ENCODE results near the gene BIRC2.

The BIRC2 gene

DNA sequence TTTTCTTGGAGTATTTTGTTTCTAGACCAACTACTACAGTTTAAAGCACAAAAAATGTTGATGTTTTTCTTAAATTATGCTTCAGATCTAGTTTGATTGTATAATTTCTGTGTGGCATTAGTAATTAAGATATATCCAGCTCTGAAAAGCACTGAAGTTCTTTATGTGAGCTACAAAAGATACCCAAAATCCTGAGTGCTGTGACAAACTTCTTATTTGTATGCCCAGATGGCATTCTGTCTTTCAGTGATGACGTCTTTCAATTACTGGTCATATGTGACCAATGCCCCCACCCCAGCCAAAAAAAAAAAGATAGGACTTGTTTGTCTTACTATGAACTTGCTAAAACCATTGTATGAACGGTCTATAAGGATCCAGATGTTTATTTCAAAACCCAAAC, 51.3 kb downstream of the BIRC2 start:
- Histone ChIP-seq H3K9me3 (ENCODE audit: low read length) (no peaks in the 10 kb centered on the region), H4K20me1 (ENCODE audit: insufficient read depth, low read length) (no peaks in the 10 kb centered on the region), H3K79me2 (ENCODE audit: insufficient read depth, low read length) (no peaks in the 10 kb centered on the region), H3F3A (ENCODE audit: insufficient read depth, low read length) (peaks cover 6% of the 10 kb centered on the region; the same call in 1 of the 2 replicates), H3K9me2 (ENCODE audit: low read depth, low read length) (no peaks in the 10 kb centered on the region), H3K4me1 (ENCODE audit: insufficient read depth, low read length, severe bottlenecking) (peaks cover 37% of the 10 kb centered on the region), H3K27me3 (ENCODE audit: insufficient read depth, low read length) (no peaks in the 10 kb centered on the region), H3K4me2 (ENCODE audit: low read length) (no peak overlapping the region), H3K27ac (ENCODE audit: low read depth, low read length, poor library complexity, severe bottlenecking) (no peak overlapping the region), H3K4me3 (ENCODE audit: low read depth, low read length, poor library complexity, severe bottlenecking) (no peak overlapping the region), H3K9ac (ENCODE audit: low read length) (no peak overlapping the region), H2AFZ (ENCODE audit: low read length) (no peak overlapping the region), H3K36me3 (ENCODE audit: insufficient read depth, low read length) (peaks cover 94% of the 10 kb centered on the region)
- TF ChIP-seq EZH2 (IDR thresholded peaks at IDR 0.05; ENCODE audit: borderline replicate concordance, low read length): no peak
- TF ChIP-seq, protein P1, sequence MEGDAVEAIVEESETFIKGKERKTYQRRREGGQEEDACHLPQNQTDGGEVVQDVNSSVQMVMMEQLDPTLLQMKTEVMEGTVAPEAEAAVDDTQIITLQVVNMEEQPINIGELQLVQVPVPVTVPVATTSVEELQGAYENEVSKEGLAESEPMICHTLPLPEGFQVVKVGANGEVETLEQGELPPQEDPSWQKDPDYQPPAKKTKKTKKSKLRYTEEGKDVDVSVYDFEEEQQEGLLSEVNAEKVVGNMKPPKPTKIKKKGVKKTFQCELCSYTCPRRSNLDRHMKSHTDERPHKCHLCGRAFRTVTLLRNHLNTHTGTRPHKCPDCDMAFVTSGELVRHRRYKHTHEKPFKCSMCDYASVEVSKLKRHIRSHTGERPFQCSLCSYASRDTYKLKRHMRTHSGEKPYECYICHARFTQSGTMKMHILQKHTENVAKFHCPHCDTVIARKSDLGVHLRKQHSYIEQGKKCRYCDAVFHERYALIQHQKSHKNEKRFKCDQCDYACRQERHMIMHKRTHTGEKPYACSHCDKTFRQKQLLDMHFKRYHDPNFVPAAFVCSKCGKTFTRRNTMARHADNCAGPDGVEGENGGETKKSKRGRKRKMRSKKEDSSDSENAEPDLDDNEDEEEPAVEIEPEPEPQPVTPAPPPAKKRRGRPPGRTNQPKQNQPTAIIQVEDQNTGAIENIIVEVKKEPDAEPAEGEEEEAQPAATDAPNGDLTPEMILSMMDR (IDR thresholded peaks at IDR 0.05; ENCODE audit: low read length): no peak

DNA sequence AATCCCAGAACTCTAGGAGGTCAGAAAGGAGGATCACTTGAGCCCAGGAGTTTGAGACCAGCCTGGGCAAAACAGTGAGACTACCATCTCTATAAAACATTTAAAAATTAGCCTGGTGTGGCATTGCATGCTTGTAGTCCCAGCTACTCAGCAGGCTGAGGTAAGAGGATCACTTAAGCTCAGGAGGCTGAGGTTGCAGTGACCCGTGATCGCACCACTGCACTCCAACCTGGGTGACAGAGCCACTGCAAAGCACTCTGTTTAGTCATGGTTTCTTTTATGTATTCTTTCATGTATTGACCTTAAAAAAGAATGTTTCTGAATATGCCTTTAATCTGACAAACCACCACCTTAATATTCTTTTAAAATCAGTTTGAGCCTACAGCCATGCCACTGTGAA, 52.2 kb downstream of the BIRC2 start:
- Histone ChIP-seq H3K9me3 (ENCODE audit: low read length) (no peaks in the 10 kb centered on the region), H3K79me2 (ENCODE audit: insufficient read depth, low read length) (no peaks in the 10 kb centered on the region), H4K20me1 (ENCODE audit: insufficient read depth, low read length) (no peaks in the 10 kb centered on the region), H3K27ac (ENCODE audit: low read depth, low read length, poor library complexity, severe bottlenecking) (no peak overlapping the region), H3K4me1 (ENCODE audit: insufficient read depth, low read length, severe bottlenecking) (peaks cover 28% of the 10 kb centered on the region), H2AFZ (ENCODE audit: low read length) (no peak overlapping the region), H3F3A (ENCODE audit: insufficient read depth, low read length) (peaks cover 9% of the 10 kb centered on the region), H3K27me3 (ENCODE audit: insufficient read depth, low read length) (no peaks in the 10 kb centered on the region), H3K4me2 (ENCODE audit: low read length) (no peak overlapping the region), H3K9ac (ENCODE audit: low read length) (no peak overlapping the region), H3K4me3 (ENCODE audit: low read depth, low read length, poor library complexity, severe bottlenecking) (no peak overlapping the region), H3K36me3 (ENCODE audit: insufficient read depth, low read length) (peaks cover 94% of the 10 kb centered on the region), H3K9me2 (ENCODE audit: low read depth, low read length) (no peaks in the 10 kb centered on the region)
- TF ChIP-seq EZH2 (IDR thresholded peaks at IDR 0.05; ENCODE audit: borderline replicate concordance, low read length): no peak
- TF ChIP-seq, protein P1 (IDR thresholded peaks at IDR 0.05; ENCODE audit: low read length): no peak

DNA sequence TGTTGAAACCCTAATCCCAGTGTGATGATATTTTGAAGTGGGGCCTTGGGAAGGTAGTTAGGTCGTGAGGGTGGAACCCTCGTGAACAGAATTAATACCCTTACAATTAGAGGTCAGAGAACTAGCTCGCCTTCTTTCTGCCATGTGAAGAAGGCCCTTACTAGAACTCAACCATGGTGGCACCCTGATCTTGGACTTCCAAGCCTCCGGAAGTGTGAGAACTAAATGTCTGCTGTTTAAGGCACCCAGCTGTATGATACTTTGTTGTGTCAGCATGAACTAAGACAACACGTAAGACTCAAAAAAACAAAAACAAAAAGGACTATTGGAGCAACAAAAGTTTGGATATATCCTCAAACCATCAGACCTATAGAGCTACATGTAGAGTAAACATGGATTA, 53.6 kb downstream of the BIRC2 start:
- Histone ChIP-seq H3K9me3 (ENCODE audit: low read length) (no peaks in the 10 kb centered on the region), H3K9ac (ENCODE audit: low read length) (no peak overlapping the region), H3K79me2 (ENCODE audit: insufficient read depth, low read length) (peaks cover 6% of the 10 kb centered on the region), H3K9me2 (ENCODE audit: low read depth, low read length) (no peaks in the 10 kb centered on the region), H3K27ac (ENCODE audit: low read depth, low read length, poor library complexity, severe bottlenecking) (no peak overlapping the region), H3K4me2 (ENCODE audit: low read length) (no peak overlapping the region), H3K4me3 (ENCODE audit: low read depth, low read length, poor library complexity, severe bottlenecking) (no peak overlapping the region), H3K27me3 (ENCODE audit: insufficient read depth, low read length) (no peaks in the 10 kb centered on the region), H2AFZ (ENCODE audit: low read length) (no peak overlapping the region), H3F3A (ENCODE audit: insufficient read depth, low read length) (peaks cover 9% of the 10 kb centered on the region), H3K36me3 (ENCODE audit: insufficient read depth, low read length) (peaks cover 84% of the 10 kb centered on the region), H4K20me1 (ENCODE audit: insufficient read depth, low read length) (no peaks in the 10 kb centered on the region), H3K4me1 (ENCODE audit: insufficient read depth, low read length, severe bottlenecking) (peaks cover 22% of the 10 kb centered on the region)
- no peak for TF ChIP-seq EZH2 (IDR thresholded peaks at IDR 0.05; ENCODE audit: borderline replicate concordance, low read length)
- TF ChIP-seq, protein P1 (IDR thresholded peaks at IDR 0.05; ENCODE audit: low read length): no peak

Data from OCI-LY1 (cell line).